Right lobe of liver (tissue), 4 donors: Measurements from ENCODE around the gene COL18A1.
A peak's percentile ranks its signal among the peaks of the same experiment; 100 is the strongest.

ENCODE experiments used
- POLR2A ChIP-seq: fragments of 450-650 bp; IDR thresholded peaks from one replicate; pipeline ENCODE4 v1.6.1; 2017; ENCODE audit warnings: antibody characterized with exemption, mild to moderate bottlenecking
- TF ChIP-seq, protein P1 (sequence below), 4 donors: fragments of 200-600 bp in 3 of 4; fragments of 450-650 bp in 1 of 4; IDR thresholded peaks; one replicate each; pipeline versions ENCODE4 v1.5.1 to v1.8.0; 2016 to 2022; ENCODE audit warnings: antibody characterized with exemption in 4 of 4, mild to moderate bottlenecking in 2 of 4
- donor health status: DM: no; HTN: no; CAD: no.
- donor health status: DM: no; HTN: no; CAD: no.
- donor health status: DM: no; HTN: yes; CAD: no.

DNA sequence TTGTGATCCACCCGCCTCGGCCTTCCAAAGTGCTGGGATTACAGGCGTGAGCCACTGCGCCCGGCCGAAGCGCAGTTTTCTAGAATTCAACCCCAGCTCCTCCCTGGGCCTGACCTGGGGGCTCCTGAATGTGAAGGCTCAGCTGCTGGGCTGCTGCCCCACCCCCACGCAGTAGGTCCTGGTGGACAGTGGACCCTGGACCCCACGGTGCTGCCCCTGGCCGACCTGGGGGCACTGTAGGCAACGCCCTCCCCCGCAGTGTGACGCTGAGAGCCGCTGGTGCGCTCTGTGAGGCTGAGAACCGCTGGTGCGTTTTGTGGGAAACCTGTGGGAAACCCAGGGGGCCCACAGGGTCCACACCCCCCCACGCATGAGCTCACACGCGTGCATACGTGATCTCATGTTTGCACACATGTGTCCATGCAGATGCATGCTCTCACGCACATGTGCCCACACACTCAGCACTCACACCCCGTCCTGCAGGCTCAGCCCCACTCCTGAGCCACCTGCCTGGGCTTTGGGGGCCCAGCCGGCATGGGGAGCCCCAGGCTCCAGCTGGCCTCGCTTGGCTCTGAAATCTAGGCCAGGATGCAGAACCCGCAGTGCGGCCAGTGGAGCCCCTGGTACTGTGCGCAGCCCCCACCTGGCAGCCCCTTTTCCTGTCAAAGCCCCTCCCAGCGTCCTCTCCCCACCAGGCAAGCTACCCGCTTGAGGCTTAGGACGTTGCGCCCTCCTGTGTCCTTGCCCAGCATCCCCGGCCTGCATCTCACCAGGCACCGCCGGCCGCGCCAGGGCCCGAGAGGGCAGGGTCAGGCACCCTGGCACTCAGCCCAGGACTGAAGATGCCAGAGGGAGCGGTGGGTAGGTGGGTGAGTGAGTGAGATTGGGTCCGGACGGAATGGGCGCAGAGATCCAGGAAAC is 67.7 kb downstream of the COL18A1 start:
- TF ChIP-seq POLR2A = no peak
- TF ChIP-seq, protein P1, sequence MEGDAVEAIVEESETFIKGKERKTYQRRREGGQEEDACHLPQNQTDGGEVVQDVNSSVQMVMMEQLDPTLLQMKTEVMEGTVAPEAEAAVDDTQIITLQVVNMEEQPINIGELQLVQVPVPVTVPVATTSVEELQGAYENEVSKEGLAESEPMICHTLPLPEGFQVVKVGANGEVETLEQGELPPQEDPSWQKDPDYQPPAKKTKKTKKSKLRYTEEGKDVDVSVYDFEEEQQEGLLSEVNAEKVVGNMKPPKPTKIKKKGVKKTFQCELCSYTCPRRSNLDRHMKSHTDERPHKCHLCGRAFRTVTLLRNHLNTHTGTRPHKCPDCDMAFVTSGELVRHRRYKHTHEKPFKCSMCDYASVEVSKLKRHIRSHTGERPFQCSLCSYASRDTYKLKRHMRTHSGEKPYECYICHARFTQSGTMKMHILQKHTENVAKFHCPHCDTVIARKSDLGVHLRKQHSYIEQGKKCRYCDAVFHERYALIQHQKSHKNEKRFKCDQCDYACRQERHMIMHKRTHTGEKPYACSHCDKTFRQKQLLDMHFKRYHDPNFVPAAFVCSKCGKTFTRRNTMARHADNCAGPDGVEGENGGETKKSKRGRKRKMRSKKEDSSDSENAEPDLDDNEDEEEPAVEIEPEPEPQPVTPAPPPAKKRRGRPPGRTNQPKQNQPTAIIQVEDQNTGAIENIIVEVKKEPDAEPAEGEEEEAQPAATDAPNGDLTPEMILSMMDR (IDR thresholded peaks at IDR 0.05) = peak; percentile 38 to 63 (median 42)
